ENCODE results near the gene SPRYD4.
"Not testable (repeated sequence)": the region's sequence is repeated elsewhere in the genome, so short reads cannot be mapped to it uniquely, and the experiment has no call there.

SPRYD4 gene

DNA sequence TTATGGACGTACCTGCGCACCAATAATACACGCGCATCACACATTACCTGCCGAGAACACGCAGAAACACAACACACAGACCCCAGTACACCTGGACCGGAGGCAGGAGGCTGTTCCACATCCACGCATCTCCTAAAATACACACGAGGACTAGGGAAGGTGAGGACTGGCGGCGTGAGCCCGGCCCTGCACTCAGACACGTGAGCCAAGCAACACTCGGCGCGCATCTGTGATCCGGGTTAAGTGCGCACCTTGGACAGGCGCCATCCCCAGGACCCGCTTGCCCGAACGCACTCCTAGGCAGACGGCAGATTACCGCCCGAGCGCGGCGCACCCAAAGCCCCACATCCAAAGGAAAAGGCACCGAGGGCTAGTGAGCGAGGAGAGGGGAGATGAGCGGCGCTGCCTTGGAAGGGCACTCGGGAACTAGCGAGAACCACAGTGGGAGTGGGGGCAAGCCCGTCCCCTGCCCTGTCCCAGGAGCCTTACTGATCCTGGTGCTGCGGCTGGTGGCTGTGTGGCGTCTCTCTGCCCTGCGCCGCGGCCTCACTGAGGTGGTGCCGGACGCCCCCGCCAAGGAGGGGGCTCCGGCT is 19.2 kb downstream of the SPRYD4 start:
- DNase-seq (ENCODE audit: low read depth), result peak; percentile 9
- TF ChIP-seq, protein P1, sequence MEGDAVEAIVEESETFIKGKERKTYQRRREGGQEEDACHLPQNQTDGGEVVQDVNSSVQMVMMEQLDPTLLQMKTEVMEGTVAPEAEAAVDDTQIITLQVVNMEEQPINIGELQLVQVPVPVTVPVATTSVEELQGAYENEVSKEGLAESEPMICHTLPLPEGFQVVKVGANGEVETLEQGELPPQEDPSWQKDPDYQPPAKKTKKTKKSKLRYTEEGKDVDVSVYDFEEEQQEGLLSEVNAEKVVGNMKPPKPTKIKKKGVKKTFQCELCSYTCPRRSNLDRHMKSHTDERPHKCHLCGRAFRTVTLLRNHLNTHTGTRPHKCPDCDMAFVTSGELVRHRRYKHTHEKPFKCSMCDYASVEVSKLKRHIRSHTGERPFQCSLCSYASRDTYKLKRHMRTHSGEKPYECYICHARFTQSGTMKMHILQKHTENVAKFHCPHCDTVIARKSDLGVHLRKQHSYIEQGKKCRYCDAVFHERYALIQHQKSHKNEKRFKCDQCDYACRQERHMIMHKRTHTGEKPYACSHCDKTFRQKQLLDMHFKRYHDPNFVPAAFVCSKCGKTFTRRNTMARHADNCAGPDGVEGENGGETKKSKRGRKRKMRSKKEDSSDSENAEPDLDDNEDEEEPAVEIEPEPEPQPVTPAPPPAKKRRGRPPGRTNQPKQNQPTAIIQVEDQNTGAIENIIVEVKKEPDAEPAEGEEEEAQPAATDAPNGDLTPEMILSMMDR (conservative IDR thresholded peaks at IDR 0.05; ENCODE audit: control insufficient read depth, insufficient read depth, low read depth, low read length), result no peak
- peak overlapping the region; percentile 40 for H3K4me3 ChIP-seq (ENCODE audit: control insufficient read depth, low read depth, low read length)

DNA sequence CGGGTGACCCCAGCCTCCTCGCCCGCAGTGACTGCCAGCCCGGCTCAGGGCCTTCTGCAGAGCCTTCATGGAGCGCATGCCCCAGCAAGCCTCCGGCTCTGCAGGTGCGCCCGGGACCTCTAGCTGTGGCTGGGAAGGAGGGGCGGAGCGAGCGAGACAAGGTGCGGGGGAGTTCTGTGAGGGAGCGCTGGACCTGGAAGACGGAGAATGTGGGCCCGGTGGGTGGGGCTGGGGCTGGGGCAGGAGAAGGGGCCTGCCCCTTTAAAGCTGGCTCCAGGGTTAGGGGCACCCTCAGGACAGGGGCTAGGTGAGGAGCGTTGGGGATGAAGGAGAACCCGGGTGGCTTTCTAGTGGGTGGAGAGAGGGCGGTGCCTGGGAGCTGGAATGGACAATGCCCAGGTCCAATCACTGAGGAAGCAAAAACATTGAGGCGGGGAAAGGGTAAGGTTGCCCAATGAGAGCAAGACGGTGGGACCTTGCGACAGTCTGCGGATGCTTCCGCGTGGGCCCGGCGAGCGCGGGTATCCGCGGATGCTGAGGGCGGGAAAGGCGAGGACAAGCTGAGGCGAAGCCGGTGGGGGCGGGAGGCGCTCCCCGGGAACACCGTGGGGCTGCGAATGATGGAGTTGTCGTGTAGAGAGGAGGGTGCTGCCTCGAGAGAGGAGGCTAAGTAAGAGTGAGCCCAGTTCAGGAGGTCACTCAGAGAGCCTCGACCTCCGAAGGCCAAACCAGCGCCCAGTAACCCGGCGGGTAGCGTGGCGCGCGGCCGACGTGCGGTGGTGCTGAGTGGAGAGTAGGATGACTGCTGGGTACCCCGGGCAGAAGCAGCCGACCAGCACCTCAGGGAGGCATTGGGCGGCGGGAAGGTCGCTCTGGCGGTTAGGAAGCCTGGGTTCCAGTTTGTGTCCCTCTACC is 19.9 kb downstream of the SPRYD4 start, which contains the start of gene GLS2:
GLS2 (minus strand) TSS at position 121 of the 915 bp plus-strand sequence; CDS start at position 78, 43 bp downstream.
- DNase-seq (ENCODE audit: low read depth), result peak; percentile 73
- TF ChIP-seq, protein P1 (conservative IDR thresholded peaks at IDR 0.05; ENCODE audit: control insufficient read depth, insufficient read depth, low read depth, low read length), result no peak
- H3K4me3 ChIP-seq (ENCODE audit: control insufficient read depth, low read depth, low read length), result peak within 1 kb of the TSS; percentile 40

DNA sequence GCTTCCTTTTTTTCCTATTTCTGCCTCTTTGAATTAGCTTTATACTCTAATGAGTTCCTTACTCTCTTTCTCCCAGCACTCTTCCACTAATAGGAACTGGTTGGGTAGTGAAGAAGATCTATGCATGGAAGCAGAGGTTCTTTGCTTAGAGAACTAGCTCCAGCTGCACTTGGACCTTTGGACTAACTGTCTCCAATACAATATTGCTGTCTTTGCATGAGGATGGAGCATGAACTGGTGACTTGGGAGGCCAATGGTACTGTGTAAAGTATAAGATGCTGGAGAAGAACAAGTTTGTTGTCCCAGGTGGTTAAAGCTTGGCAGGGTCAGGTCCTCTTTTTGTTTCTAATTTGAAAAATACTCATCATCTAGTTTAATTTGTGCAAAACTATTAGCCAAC is 22.0 kb downstream of the SPRYD4 start:
- no peak overlapping the region for H3K4me3 ChIP-seq (ENCODE audit: control insufficient read depth, low read depth, low read length)
- DNase-seq (ENCODE audit: low read depth), result no peak
- TF ChIP-seq, protein P1 (conservative IDR thresholded peaks at IDR 0.05; ENCODE audit: control insufficient read depth, insufficient read depth, low read depth, low read length), result no peak

DNA sequence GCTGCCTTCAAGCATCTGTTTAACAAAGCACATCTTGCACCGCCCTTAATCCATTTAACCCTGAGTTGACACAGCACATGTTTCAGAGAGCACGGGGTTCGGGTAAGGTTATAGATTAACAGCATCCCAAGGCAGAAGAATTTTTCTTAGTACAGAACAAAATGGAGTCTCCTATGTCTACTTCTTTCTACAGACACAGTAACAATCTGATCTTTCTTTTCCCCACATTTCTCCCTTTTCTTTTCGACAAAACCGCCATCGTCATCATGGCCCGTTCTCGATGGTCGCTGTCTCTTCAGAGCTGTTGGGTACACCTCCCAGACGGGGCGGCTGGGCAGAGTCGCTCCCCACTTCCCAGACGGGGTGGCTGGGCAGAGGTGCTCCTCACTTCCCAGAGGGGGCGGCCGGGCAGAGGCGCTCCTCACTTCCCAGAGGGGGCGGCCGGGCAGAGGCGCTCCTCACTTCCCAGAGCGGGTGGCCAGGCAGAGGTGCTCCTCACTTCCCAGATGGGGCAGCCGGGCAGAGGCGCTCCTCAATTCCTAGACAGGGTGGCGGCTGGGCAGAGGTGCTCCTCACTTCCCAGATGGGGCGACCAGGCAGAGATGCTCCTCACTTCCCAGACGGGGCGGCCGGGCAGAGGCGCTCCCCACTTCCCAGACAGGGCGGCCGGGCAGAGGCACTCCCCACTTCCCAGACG is 25.2 kb downstream of the SPRYD4 start:
- not testable (repeated sequence) for H3K4me3 ChIP-seq (ENCODE audit: control insufficient read depth, low read depth, low read length); DNase-seq (ENCODE audit: low read depth)

DNA sequence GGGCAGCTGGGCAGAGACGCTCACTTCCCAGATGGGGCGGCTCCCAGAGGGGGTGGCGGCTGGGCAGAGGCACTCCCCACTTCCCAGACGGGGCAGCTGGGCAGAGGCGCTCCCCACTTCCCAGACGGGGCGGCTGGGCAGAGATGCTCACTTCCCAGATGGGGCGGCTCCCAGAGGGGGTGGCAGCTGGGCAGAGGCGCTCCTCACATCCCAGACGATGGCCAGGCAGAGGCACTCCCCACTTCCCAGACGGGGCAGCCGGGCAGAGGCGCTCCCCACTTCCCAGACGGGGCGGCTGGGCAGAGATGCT is 25.7 kb downstream of the SPRYD4 start:
- DNase-seq (ENCODE audit: low read depth); H3K4me3 ChIP-seq (ENCODE audit: control insufficient read depth, low read depth, low read length): not testable (repeated sequence)

DNA sequence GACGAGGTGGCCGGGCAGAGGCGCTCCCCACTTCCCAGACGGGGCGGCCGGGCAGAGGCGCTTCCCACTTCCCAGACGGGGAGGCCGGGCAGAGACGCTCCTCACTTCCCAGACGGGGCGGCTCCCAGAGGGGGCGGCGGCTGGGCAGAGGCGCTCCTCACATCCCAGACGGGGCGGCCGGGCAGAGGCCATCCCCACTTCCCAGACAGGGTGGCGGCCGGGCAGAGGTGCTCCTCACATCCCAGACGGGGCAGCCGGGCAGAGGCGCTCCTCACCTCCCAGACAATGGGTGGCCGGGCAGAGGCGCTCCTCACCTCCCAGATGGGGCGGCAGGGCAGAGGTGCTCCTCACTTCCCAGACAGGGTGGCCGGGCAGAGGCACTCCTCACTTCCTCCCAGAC is 26.1 kb downstream of the SPRYD4 start:
- H3K4me3 ChIP-seq (ENCODE audit: control insufficient read depth, low read depth, low read length), result not testable (repeated sequence)

DNA sequence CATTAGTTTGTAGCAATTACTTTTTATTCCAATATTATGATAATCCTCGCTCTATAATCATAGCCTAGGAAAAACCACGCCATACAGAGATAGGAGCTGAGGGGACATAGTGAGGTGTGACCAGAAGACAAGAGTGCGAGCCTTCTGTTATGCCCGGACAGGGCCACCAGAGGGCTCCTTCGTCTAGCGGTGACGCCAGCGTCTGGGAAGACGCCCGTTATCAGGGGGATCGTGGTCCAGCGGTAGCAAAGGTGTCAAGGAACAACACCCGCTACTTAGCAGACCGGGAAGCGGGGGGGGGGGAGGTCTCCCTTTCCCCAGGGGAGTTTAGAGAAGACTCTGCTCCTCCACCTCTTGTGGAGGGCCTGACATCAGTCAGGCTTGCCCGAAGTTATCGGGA is 28.3 kb downstream of the SPRYD4 start:
- H3K4me3 ChIP-seq (ENCODE audit: control insufficient read depth, low read depth, low read length), result not testable (repeated sequence)
- TF ChIP-seq, protein P1 (conservative IDR thresholded peaks at IDR 0.05; ENCODE audit: control insufficient read depth, insufficient read depth, low read depth, low read length), result peak; percentile 10
- peak; percentile 14 for DNase-seq (ENCODE audit: low read depth)

More for the DNA sequence above, 26.1 kb downstream of the SPRYD4 start:
- DNase-seq (ENCODE audit: low read depth), result not testable (repeated sequence)

DNA sequence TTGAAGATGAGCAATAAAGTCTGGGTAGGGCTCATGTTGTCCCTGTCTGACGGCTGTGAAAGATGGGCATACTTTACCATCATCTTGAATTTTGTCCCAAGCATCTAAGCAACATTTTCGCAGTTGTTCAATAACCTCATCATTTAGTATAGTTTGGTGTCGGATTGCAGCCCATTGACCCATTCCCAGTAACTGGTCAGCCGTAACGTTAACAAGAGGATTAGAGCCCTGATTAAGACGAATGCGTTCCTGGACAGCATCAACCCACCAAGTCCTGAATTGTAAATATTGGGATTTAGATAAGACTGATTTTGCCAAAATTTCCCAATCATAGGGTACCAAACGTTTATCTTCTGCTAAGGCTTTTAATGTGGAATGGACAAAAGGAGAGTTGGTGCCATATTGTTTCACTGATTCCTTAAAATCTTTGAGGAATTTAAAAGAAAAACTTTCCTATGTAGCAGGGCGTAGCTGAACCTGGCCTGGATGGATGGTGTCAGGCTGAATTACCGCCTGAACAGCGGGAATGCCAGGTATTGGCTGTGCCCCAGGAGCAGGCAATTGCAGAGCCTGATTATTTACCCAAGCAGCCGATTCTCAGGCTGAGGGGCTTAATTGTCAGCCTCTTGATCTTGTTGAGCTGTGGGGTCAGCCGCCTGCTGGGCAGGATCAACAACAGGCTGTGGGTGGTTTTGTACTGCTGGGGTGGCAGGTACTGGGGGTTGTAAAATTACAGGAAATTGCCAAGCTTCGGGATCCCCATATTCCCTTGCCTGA is 29.9 kb downstream of the SPRYD4 start:
- not testable (repeated sequence) for DNase-seq (ENCODE audit: low read depth); H3K4me3 ChIP-seq (ENCODE audit: control insufficient read depth, low read depth, low read length)

DNA sequence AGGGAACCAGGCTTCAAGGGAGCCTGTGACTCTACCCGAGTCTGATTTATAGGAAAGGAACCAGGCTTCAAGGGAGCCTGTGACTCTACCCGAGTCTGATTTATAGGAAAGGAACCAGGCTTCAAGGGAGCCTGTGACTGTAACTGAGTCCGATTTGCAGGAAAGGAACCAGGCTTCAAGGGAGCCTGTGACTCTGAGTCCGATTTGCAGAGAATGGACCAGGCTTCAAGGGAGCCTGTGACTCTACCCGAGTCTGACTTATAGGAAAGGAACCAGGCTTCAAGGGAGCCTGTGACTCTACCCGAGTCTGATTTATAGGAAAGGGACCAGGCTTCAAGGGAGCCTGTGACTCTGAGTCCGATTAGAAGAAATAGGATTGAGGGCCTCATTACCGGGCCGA is 31.1 kb downstream of the SPRYD4 start:
- not testable (repeated sequence) for H3K4me3 ChIP-seq (ENCODE audit: control insufficient read depth, low read depth, low read length); DNase-seq (ENCODE audit: low read depth)

DNA sequence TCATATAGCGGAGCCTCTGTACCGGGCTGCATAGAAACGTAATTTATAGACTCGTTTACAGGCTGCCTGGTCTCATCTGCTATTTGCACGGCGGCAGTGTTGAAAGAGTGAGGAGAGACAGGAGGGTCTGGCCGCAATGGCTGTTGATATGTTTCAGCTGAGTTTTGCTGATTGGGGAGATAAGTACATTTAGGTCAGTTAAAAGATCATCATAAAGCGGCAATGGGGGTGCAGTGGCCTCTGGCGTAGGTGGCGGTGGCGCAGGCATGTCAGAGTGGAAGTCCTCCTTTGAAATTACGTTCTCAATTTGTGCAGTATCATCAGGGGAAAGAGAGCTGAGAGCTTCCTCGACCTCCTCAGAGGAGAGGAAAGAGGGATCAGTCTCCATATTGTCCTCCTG is 31.5 kb downstream of the SPRYD4 start:
- not testable (repeated sequence) for H3K4me3 ChIP-seq (ENCODE audit: control insufficient read depth, low read depth, low read length); DNase-seq (ENCODE audit: low read depth)
